Type B pancreatic cell (in vitro differentiated cells): ENCODE data around the gene BRICD5. TPM values are rescaled to one million over a fixed set of nuclear protein-coding genes. Genes with fewer than 3 reads are reported as not detected.

Experiments
- DNase-seq: peaks from one replicate; pipeline ENCODE4 v3.0.0; 2021; ENCODE audit warnings: mixed read lengths; ENCODE audit not compliant: unreplicated experiment; ENCODE audit errors: extremely low spot score
- H3K27ac Mint-ChIP-seq: 2 replicates; pipeline ENCODE4 v1.8.0; 2021; ENCODE audit warnings: mild to moderate bottlenecking, mixed read lengths
- H3K27me3 Mint-ChIP-seq: 2 replicates; pipeline ENCODE4 v1.8.0; 2021; ENCODE audit warnings: mixed read lengths
- H3K36me3 Mint-ChIP-seq: 2 replicates; pipeline ENCODE4 v1.8.0; 2021; ENCODE audit warnings: mixed read lengths
- H3K4me1 Mint-ChIP-seq: one replicate; pipeline ENCODE4 v1.8.0; 2021; ENCODE audit warnings: mixed read lengths; ENCODE audit not compliant: unreplicated experiment
- H3K4me3 Mint-ChIP-seq: 2 replicates; pipeline ENCODE4 v1.8.0; 2021; ENCODE audit warnings: mild to moderate bottlenecking, mixed read lengths
- H3K9me3 Mint-ChIP-seq: 2 replicates; pipeline ENCODE4 v1.8.0; 2021; ENCODE audit warnings: mixed read lengths
- CTCF ChIP-seq: fragments of 200-600 bp; sonication (generic); conservative IDR thresholded peaks from 2 replicates; pipeline ENCODE4 v1.5.0; 2021; ENCODE audit warnings: antibody characterized with exemption, mild to moderate bottlenecking
- total RNA-seq: library from RNA; stranded (reverse); gene quantifications from 2 replicates; pipeline ENCODE4 v1.2.1, GENCODE V29; 2021; ENCODE audit warnings: low replicate concordance

BRICD5 gene
- total RNA-seq, 1 donor from 2014 or later = 16.6 TPM

DNA sequence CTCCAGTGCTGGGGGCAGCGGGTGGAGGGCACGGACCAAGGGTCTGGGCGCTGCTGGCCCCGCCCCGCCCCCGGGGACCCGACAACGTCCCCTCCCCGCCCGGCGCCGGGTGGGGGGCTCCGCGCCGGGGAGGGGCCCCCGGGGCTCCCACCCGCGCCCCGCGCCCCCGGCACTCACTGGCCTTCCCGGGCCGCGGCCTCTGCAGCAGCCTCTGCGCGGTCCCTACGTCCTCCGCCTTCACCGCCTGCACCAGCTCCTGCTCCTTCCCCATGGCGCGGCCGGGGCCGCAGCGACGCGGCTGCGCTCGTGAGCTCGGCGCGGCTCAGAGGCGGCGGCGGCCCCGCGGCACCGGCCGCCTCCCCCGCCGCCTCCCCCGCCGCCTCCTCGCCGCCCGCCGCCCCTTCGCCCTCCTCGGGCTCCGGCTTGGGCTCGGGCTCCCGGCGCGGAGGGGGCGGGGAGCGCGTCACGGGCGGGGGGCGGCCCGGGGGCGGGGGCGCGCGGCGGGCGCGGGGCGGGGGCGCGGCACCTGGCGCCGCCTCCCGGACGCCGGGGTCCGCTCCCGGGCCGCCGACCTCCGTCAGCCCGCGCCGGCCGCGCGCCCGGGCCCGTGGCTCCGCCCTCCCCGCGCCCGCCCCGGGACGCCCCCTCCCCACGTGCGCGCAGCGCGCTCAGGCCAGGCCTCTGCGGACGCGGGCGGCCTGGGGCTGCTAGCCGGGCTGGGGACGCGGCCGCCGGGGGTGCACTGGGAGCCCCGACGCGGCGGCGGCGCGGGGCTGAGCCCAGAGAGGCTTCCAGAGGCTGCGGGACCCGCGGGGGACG is 14.3 kb downstream of the BRICD5 start, which contains the start of gene CASKIN1:
Gene CASKIN1 (minus strand): TSS at position 444 of the 819 bp plus-strand sequence. CDS start 173 bp downstream, at position 271.
- no peak for TF ChIP-seq CTCF
- peaks cover 28% of the 10 kb centered on the region for H3K27me3 Mint-ChIP-seq
- no peak for DNase-seq
- H3K9me3 Mint-ChIP-seq = no peaks in the 10 kb centered on the region
- H3K36me3 Mint-ChIP-seq = no peaks in the 10 kb centered on the region
- H3K4me3 Mint-ChIP-seq = peak within 1 kb of the TSS; percentile 77
- no peaks in the 10 kb centered on the region for H3K4me1 Mint-ChIP-seq
- no peak within 1 kb of the TSS for H3K27ac Mint-ChIP-seq

DNA sequence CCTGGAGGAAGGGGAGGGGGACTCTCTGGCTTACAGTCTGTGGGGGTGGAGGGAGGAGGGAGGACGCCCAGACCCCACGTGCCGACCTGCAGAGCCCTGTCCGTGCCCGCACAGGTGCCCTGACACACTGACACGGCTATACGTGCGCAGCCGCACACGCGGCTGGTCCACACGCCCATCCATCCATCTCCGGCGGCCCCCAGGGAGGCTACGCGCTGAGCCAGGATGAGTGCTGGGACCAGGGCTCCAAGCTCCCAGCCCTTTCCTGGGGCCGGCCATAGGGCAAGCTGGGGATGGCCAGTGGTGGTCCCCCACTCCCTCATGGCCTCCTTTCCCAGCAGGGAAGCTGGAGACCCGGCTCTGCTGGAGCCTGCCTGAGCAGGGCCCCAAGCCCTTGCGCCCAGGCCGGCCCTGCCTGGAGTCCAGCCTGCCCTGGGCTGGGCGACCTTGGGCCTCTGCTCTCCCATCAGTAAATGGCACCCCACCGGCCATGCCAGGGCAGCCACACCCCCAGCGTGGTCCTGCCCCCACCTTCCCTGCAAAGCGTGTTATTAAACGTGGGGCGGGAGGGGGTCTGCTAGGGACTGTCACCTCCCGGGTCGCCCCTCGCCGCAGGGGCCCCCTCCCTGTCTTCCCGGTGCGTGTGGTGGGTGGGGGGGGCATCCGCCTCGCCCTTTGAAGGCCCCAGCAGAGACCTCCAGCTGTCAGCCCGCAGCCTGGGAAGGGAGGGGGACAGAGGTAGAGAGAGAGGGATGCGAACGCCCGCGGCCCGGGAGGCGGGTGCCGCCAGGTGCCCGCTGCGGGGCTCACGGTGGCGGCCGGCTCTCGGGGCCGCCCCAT is 15.1 kb downstream of the BRICD5 start:
- peak overlapping the region; percentile 77 for H3K4me3 Mint-ChIP-seq
- no peak overlapping the region for H3K27ac Mint-ChIP-seq
- no peak for TF ChIP-seq CTCF
- H3K27me3 Mint-ChIP-seq = peaks cover 26% of the 10 kb centered on the region
- no peak for DNase-seq
- H3K4me1 Mint-ChIP-seq = no peaks in the 10 kb centered on the region
- no peaks in the 10 kb centered on the region for H3K9me3 Mint-ChIP-seq
- no peaks in the 10 kb centered on the region for H3K36me3 Mint-ChIP-seq

DNA sequence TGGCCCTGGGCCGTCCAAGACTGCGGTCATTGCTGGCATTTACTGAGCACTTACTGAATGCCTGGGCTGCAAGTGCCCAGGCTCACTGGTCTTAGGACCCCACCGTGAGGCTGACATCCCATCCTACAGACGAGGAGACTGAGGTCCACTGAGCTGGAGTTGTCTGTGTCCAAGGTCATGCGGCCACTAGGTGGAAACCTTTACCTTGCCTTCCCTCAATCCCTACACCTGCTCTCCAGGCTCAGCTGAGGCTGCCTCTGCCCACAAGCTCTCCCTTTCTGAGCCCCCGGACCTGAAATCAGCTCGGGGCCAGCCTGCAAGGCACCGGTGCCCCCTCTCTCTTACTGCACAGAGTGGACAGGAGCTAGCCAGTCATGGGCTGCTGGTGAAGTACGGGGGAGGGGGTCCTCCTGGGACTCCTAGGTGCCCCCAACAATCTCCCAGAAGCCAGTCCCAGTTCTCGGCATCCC is 15.8 kb downstream of the BRICD5 start:
- peaks cover 19% of the 10 kb centered on the region for H3K27me3 Mint-ChIP-seq
- no peaks in the 10 kb centered on the region for H3K4me1 Mint-ChIP-seq
- H3K4me3 Mint-ChIP-seq = peak overlapping the region; percentile 77
- peak overlapping the region; percentile 43 for H3K27ac Mint-ChIP-seq
- H3K9me3 Mint-ChIP-seq = no peaks in the 10 kb centered on the region
- peak; percentile 65 for TF ChIP-seq CTCF
- no peak for DNase-seq
- H3K36me3 Mint-ChIP-seq = no peaks in the 10 kb centered on the region

GRCh38 chr16:2194166-2194834 is 16.4 kb downstream of the BRICD5 start:
- peaks cover 18% of the 10 kb centered on the region for H3K27me3 Mint-ChIP-seq
- no peak for DNase-seq
- H3K4me1 Mint-ChIP-seq = no peaks in the 10 kb centered on the region
- H3K9me3 Mint-ChIP-seq = no peaks in the 10 kb centered on the region
- H3K36me3 Mint-ChIP-seq = no peaks in the 10 kb centered on the region
- no peak overlapping the region for H3K4me3 Mint-ChIP-seq
- peak overlapping the region; percentile 43 for H3K27ac Mint-ChIP-seq
- TF ChIP-seq CTCF = no peak

DNA sequence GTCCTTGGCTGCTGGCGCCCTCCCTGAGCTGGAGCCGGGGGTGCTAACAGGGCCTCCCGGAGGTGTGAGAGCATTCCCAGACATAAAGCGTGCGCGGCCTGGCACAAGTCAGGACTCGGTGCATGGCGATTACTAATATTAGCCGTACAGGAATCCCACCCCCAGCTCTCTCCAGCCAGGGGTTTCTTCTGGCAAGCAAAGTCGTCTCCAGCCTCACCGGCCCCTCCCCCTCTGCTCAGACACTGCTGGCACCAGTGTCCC is 19.3 kb downstream of the BRICD5 start:
- Mint-ChIP-seq H3K27me3 (peaks cover 5% of the 10 kb centered on the region), H3K36me3 (no peaks in the 10 kb centered on the region), H3K9me3 (no peaks in the 10 kb centered on the region), H3K27ac (no peak overlapping the region), H3K4me1 (no peaks in the 10 kb centered on the region), H3K4me3 (no peak overlapping the region)
- DNase-seq = no peak
- TF ChIP-seq CTCF = no peak
